DOHH2 (cell line): ENCODE results near the gene PPP1R2B.

Experiments
- H3F3A ChIP-seq: fragments of 200-600 bp; sonication (generic), shearing (Covaris generic); 2 replicates; pipeline ENCODE4 v1.6.0; 2016; ENCODE audit warnings: antibody characterized with exemption, mild to moderate bottlenecking; ENCODE audit not compliant: control insufficient read depth, insufficient read depth
- H3K27ac ChIP-seq: fragments of 200-600 bp; sonication (generic); 2 replicates; pipeline ENCODE4 v1.5.1; 2014; ENCODE audit warnings: low read depth, mild to moderate bottlenecking, low read length, moderate library complexity
- H3K27me3 ChIP-seq: fragments of 200-600 bp; sonication (generic); 2 replicates; pipeline ENCODE4 v1.6.1; 2014; ENCODE audit warnings: mild to moderate bottlenecking, low read length, mixed read lengths; ENCODE audit not compliant: control insufficient read depth
- H3K36me3 ChIP-seq: fragments of 200-600 bp; sonication (generic); 2 replicates; pipeline ENCODE4 v1.6.1; 2014; ENCODE audit warnings: mild to moderate bottlenecking, low read length, moderate library complexity, mixed read lengths; ENCODE audit not compliant: control insufficient read depth
- H3K4me1 ChIP-seq: fragments of 200-600 bp; sonication (generic); 2 replicates; pipeline ENCODE4 v1.6.1; 2014; ENCODE audit warnings: mild to moderate bottlenecking, low read length, mixed read lengths; ENCODE audit not compliant: control insufficient read depth
- H3K4me2 ChIP-seq: fragments of 200-600 bp; sonication (generic); 2 replicates; pipeline ENCODE4 v1.6.0; 2014; ENCODE audit warnings: mild to moderate bottlenecking, low read length, moderate library complexity
- H3K4me3 ChIP-seq: fragments of 200-600 bp; sonication (generic); 2 replicates; pipeline ENCODE4 v1.5.1; 2014; ENCODE audit warnings: mild to moderate bottlenecking, low read length, mixed read lengths
- H3K79me2 ChIP-seq: fragments of 200-600 bp; sonication (generic); 2 replicates; pipeline ENCODE4 v1.6.1; 2014; ENCODE audit warnings: mild to moderate bottlenecking, low read length, mixed read lengths; ENCODE audit not compliant: control insufficient read depth
- H3K9me2 ChIP-seq: fragments of 200-600 bp; sonication (generic); replicated peaks from 2 replicates; pipeline ENCODE4 v1.6.1; 2014; ENCODE audit warnings: mild to moderate bottlenecking, low read length, mixed read lengths; ENCODE audit not compliant: control insufficient read depth
- H3K9me3 ChIP-seq: fragments of 200-600 bp; sonication (generic); 2 replicates; pipeline ENCODE4 v1.6.1; 2014; ENCODE audit warnings: antibody characterized with exemption, low read length, mixed read lengths; ENCODE audit not compliant: control insufficient read depth, insufficient read depth
- H4K20me1 ChIP-seq: fragments of 200-600 bp; sonication (generic); 2 replicates; pipeline ENCODE4 v1.6.0; 2014; ENCODE audit warnings: low read depth, mild to moderate bottlenecking, antibody characterized with exemption, low read length, moderate library complexity; ENCODE audit not compliant: control insufficient read depth, insufficient read depth
- EZH2phosphoT487 ChIP-seq: fragments of 200-600 bp; sonication (generic); IDR thresholded peaks from 2 replicates; pipeline ENCODE4 v1.6.1; 2017; ENCODE audit warnings: borderline replicate concordance, mild to moderate bottlenecking, antibody characterized with exemption, low read length, moderate library complexity, mixed read lengths
- TF ChIP-seq, protein P1 (sequence below): fragments of 200-600 bp; sonication (generic); IDR thresholded peaks from one replicate; pipeline ENCODE4 v1.5.1; 2014; ENCODE audit warnings: antibody characterized with exemption, mild to moderate bottlenecking, low read depth, low read length; ENCODE audit not compliant: poor library complexity, severe bottlenecking

The PPP1R2B gene

GRCh38 chr5:156819967-156820581 lies 30.0 kb upstream of the PPP1R2B start:
- Histone ChIP-seq H3K36me3 (no peaks in the 10 kb centered on the region), H3K27ac (no peak overlapping the region), H3K4me1 (peaks cover 17% of the 10 kb centered on the region), H3K27me3 (no peaks in the 10 kb centered on the region), H3K79me2 (no peaks in the 10 kb centered on the region), H4K20me1 (no peaks in the 10 kb centered on the region), H3K4me3 (no peak overlapping the region), H3F3A (no peaks in the 10 kb centered on the region), H3K9me3 (no peaks in the 10 kb centered on the region), H3K9me2 (no peaks in the 10 kb centered on the region), H3K4me2 (no peak overlapping the region)
- TF ChIP-seq, protein P1, sequence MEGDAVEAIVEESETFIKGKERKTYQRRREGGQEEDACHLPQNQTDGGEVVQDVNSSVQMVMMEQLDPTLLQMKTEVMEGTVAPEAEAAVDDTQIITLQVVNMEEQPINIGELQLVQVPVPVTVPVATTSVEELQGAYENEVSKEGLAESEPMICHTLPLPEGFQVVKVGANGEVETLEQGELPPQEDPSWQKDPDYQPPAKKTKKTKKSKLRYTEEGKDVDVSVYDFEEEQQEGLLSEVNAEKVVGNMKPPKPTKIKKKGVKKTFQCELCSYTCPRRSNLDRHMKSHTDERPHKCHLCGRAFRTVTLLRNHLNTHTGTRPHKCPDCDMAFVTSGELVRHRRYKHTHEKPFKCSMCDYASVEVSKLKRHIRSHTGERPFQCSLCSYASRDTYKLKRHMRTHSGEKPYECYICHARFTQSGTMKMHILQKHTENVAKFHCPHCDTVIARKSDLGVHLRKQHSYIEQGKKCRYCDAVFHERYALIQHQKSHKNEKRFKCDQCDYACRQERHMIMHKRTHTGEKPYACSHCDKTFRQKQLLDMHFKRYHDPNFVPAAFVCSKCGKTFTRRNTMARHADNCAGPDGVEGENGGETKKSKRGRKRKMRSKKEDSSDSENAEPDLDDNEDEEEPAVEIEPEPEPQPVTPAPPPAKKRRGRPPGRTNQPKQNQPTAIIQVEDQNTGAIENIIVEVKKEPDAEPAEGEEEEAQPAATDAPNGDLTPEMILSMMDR = no peak
- no peak for TF ChIP-seq EZH2phosphoT487

DNA sequence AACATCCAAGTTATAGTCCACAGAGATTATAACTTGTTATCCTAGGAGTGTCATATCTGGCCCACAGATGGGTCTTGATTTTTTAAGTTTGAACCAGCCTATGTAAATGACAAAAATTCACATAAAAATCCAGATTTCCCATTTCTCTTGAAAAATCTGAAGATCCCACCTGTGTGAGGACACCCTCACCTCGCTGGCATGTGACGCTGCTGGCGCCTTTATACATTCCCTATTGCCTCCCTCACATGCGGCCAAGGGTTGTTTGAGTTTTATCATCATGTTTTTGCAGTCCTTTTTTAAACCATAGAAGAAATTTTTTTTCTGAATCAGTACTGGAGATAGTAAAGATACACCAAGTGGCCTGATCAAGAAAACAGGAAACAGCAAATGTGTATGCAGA lies 25.9 kb upstream of the PPP1R2B start:
- Histone ChIP-seq H3F3A (no peaks in the 10 kb centered on the region; the same call in 1 of the 2 replicates), H3K4me3 (no peak overlapping the region)

DNA sequence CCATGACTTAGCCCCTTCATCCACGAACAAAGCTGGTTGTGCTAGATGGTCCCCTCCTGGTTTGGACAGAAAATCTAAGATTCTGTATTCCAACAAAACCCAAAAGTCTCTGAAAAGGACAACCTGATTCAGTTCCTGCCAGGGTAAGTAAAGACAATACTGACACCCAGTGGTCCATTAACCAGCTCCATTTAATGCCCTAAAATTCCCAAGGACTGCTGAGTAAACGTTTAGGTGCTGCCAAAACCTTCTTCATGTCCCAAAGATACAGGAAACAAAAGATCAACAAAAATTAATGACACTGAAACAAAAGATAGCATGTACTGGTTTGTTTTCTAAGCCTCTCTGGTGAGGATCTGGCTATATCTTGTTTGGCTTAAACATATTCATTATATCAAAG lies 25.3 kb upstream of the PPP1R2B start:
- H4K20me1 ChIP-seq = no peaks in the 10 kb centered on the region
- no peak overlapping the region for H3K4me3 ChIP-seq
- no peaks in the 10 kb centered on the region for H3K79me2 ChIP-seq
- H3K9me3 ChIP-seq = no peaks in the 10 kb centered on the region
- TF ChIP-seq, protein P1 = no peak
- TF ChIP-seq EZH2phosphoT487 = no peak
- H3K4me2 ChIP-seq = 0 out of 2 replicates have a peak overlapping the region, but pooled peaks have one; percentile 2
- peaks cover 34% of the 10 kb centered on the region for H3K4me1 ChIP-seq
- no peaks in the 10 kb centered on the region for H3K9me2 ChIP-seq
- no peak overlapping the region for H3K27ac ChIP-seq
- H3F3A ChIP-seq = no peaks in the 10 kb centered on the region; the same call in 1 of the 2 replicates
- H3K36me3 ChIP-seq = no peaks in the 10 kb centered on the region
- H3K27me3 ChIP-seq = no peaks in the 10 kb centered on the region

More for the DNA sequence above, 25.9 kb upstream of the PPP1R2B start:
- Histone ChIP-seq H3K9me3 (no peaks in the 10 kb centered on the region), H3K4me1 (peaks cover 34% of the 10 kb centered on the region), H3K4me2 (no peak overlapping the region), H3K36me3 (no peaks in the 10 kb centered on the region), H3K9me2 (no peaks in the 10 kb centered on the region), H3K27me3 (no peaks in the 10 kb centered on the region), H3K27ac (no peak overlapping the region), H3K79me2 (no peaks in the 10 kb centered on the region), H4K20me1 (no peaks in the 10 kb centered on the region)
- no peak for TF ChIP-seq EZH2phosphoT487
- TF ChIP-seq, protein P1 = no peak
